Hepatocyte (in vitro differentiated cells): ENCODE measurements around the gene SHC3.

Source experiments
- CTCF ChIP-seq: fragments of 200-600 bp; sonication (generic); IDR thresholded peaks from 2 replicates; pipeline ENCODE4 v1.5.1; 2016; ENCODE audit warnings: antibody characterized with exemption, mild to moderate bottlenecking; ENCODE audit not compliant: poor library complexity
- EZH2 ChIP-seq: fragments of 200-600 bp; sonication (generic); IDR thresholded peaks from 2 replicates; pipeline ENCODE4 v1.6.1; 2016; ENCODE audit warnings: antibody characterized with exemption, mild to moderate bottlenecking, borderline replicate concordance
- EZH2phosphoT487 ChIP-seq: fragments of 200-600 bp; sonication (generic); IDR thresholded peaks from one replicate; pipeline ENCODE4 v1.6.1; 2018; ENCODE audit warnings: antibody characterized with exemption, mild to moderate bottlenecking, low read depth, moderate library complexity; ENCODE audit not compliant: unreplicated experiment, severe bottlenecking

- TF ChIP-seq CTCF (peak; percentile 4), EZH2 (no peak), EZH2phosphoT487 (no peak)
These were observed 169.7 kb downstream of the SHC3 start for GRCh38 chr9:89008744-89009545.
